Loucy (cell line): Measurements from ENCODE around the gene TRMT61B.

ENCODE experiments used
- H2AFZ ChIP-seq: fragments of 200-600 bp; sonication (generic); 2 replicates; pipeline ENCODE4 v1.6.0; 2016; ENCODE audit warnings: antibody characterized with exemption, mild to moderate bottlenecking, low read length, moderate library complexity
- H3F3A ChIP-seq: fragments of 200-600 bp; 2 replicates; pipeline ENCODE4 v1.6.0; 2016; ENCODE audit warnings: antibody characterized with exemption, low read depth, mild to moderate bottlenecking
- H3K27me3 ChIP-seq: fragments of 200-600 bp; sonication (generic); 2 replicates; pipeline ENCODE4 v1.6.1; 2014; ENCODE audit warnings: low read length, mild to moderate bottlenecking; ENCODE audit not compliant: insufficient read depth, poor library complexity, severe bottlenecking
- H3K36me3 ChIP-seq: fragments of 200-600 bp; sonication (generic); 2 replicates; pipeline ENCODE4 v1.6.1; 2016; ENCODE audit warnings: low read length; ENCODE audit not compliant: insufficient read depth
- H3K4me1 ChIP-seq: fragments of 200-600 bp; sonication (generic); 2 replicates; pipeline ENCODE4 v1.5.1; 2014; ENCODE audit warnings: low read length, mild to moderate bottlenecking; ENCODE audit not compliant: insufficient read depth, poor library complexity, severe bottlenecking
- H3K4me2 ChIP-seq: fragments of 200-600 bp; sonication (generic); 2 replicates; pipeline ENCODE4 v1.6.0; 2014; ENCODE audit warnings: antibody characterized with exemption, low read length, low read depth, mild to moderate bottlenecking; ENCODE audit not compliant: poor library complexity, severe bottlenecking
- H3K4me3 ChIP-seq: fragments of 200-600 bp; sonication (generic); 2 replicates; pipeline ENCODE4 v1.5.1; 2014; ENCODE audit warnings: low read length, mild to moderate bottlenecking, mixed read lengths; ENCODE audit not compliant: poor library complexity, severe bottlenecking
- H3K79me2 ChIP-seq: fragments of 200-600 bp; sonication (generic); 2 replicates; pipeline ENCODE4 v1.6.1; 2014; ENCODE audit warnings: low read length; ENCODE audit not compliant: insufficient read depth
- H3K9ac ChIP-seq: fragments of 200-600 bp; sonication (generic); 2 replicates; pipeline ENCODE4 v1.6.0; 2014; ENCODE audit warnings: mild to moderate bottlenecking, low read depth, low read length, moderate library complexity; ENCODE audit not compliant: poor library complexity, severe bottlenecking
- H3K9me2 ChIP-seq: fragments of 200-600 bp; sonication (generic); replicated peaks from 2 replicates; pipeline ENCODE4 v1.6.1; 2016; ENCODE audit warnings: low read depth, low read length, mixed read lengths
- H3K9me3 ChIP-seq: fragments of 200-600 bp; sonication (generic); 2 replicates; pipeline ENCODE4 v1.6.1; 2014; ENCODE audit warnings: mild to moderate bottlenecking, antibody characterized with exemption, low read length, low read depth; ENCODE audit not compliant: insufficient read depth
- H4K20me1 ChIP-seq: fragments of 200-600 bp; sonication (generic); 2 replicates; pipeline ENCODE4 v1.6.0; 2014; ENCODE audit warnings: antibody characterized with exemption, low read length, mild to moderate bottlenecking; ENCODE audit not compliant: insufficient read depth, poor library complexity, severe bottlenecking
- CTCF ChIP-seq: fragments of 200-600 bp; sonication (generic); conservative IDR thresholded peaks from 2 replicates; pipeline ENCODE4 v1.5.1; 2014; ENCODE audit warnings: mild to moderate bottlenecking, antibody characterized with exemption, low read length
- EZH2phosphoT487 ChIP-seq: fragments of 200-600 bp; IDR thresholded peaks from 2 replicates; pipeline ENCODE4 v1.6.1; 2018; ENCODE audit warnings: antibody characterized with exemption, mild to moderate bottlenecking, moderate library complexity, borderline replicate concordance

TRMT61B gene

GRCh38 chr2:28870146-28870891, at the start of gene TRMT61B:
TSS of gene TRMT61B (minus strand) at chr2:28870309. CDS start at chr2:28870277, 32 bp downstream.
- Histone ChIP-seq H3K4me2 (peak within 1 kb of the TSS; percentile 93), H3K4me3 (peak within 1 kb of the TSS; percentile 89), H2AFZ (peak within 1 kb of the TSS; percentile 90), H3F3A (no peaks in the 10 kb centered on the region), H3K9me3 (no peaks in the 10 kb centered on the region), H3K9me2 (no peaks in the 10 kb centered on the region), H3K4me1 (peaks cover 15% of the 10 kb centered on the region), H4K20me1 (peaks cover 9% of the 10 kb centered on the region), H3K27me3 (no peaks in the 10 kb centered on the region), H3K9ac (peak within 1 kb of the TSS; percentile 83), H3K79me2 (peaks cover 42% of the 10 kb centered on the region), H3K36me3 (no peaks in the 10 kb centered on the region)
- TF ChIP-seq EZH2phosphoT487 (no peak), CTCF (no peak)

- no peaks in the 10 kb centered on the region for H3K9me2 ChIP-seq
- H3F3A ChIP-seq = no peaks in the 10 kb centered on the region
- H3K79me2 ChIP-seq = peaks cover 12% of the 10 kb centered on the region
- TF ChIP-seq EZH2phosphoT487 (no peak), CTCF (no peak)
- H3K9me3 ChIP-seq = no peaks in the 10 kb centered on the region
- peaks cover 13% of the 10 kb centered on the region for H4K20me1 ChIP-seq
- H3K36me3 ChIP-seq = peaks cover 74% of the 10 kb centered on the region
- no peaks in the 10 kb centered on the region for H3K4me1 ChIP-seq
- H3K4me3 ChIP-seq = no peak overlapping the region
- H3K9ac ChIP-seq = no peak overlapping the region
- no peaks in the 10 kb centered on the region for H3K27me3 ChIP-seq
- no peak overlapping the region for H3K4me2 ChIP-seq
- no peak overlapping the region for H2AFZ ChIP-seq
These were observed 45.8 kb upstream of the TRMT61B start for GRCh38 chr2:28915939-28916338.

GRCh38 chr2:28909655-28910353, 39.7 kb upstream of the TRMT61B start:
- H3K79me2 ChIP-seq = peaks cover 45% of the 10 kb centered on the region
- peaks cover 29% of the 10 kb centered on the region for H4K20me1 ChIP-seq
- no peaks in the 10 kb centered on the region for H3K9me2 ChIP-seq
- no peaks in the 10 kb centered on the region for H3F3A ChIP-seq
- H3K4me2 ChIP-seq = no peak overlapping the region
- peaks cover 87% of the 10 kb centered on the region for H3K36me3 ChIP-seq
- no peaks in the 10 kb centered on the region for H3K9me3 ChIP-seq
- no peaks in the 10 kb centered on the region for H3K27me3 ChIP-seq
- no peaks in the 10 kb centered on the region for H3K4me1 ChIP-seq
- no peak overlapping the region for H2AFZ ChIP-seq
- no peak overlapping the region for H3K4me3 ChIP-seq
- no peak overlapping the region for H3K9ac ChIP-seq
- no peak for TF ChIP-seq CTCF
- TF ChIP-seq EZH2phosphoT487 = no peak
